Measurements from ENCODE around the gene KRTAP17-1.

- TF ChIP-seq CTCF (conservative IDR thresholded peaks at IDR 0.05) (no peak), EZH2 (IDR thresholded peaks at IDR 0.05; ENCODE audit: low read depth) (no peak)
These were observed 28.5 kb downstream of the KRTAP17-1 start for GRCh38 chr17:41287050-41287449.
